Spleen (tissue), 3 donors: ENCODE results near the gene LAMC2.

ENCODE experiments used
- POLR2A ChIP-seq, 3 donors: fragments of 450-650 bp; IDR thresholded peaks; one replicate each; pipeline ENCODE4 v1.5.1; 2017; ENCODE audit warnings: antibody characterized with exemption in 3 of 3, mild to moderate bottlenecking in 1 of 3
- POLR2AphosphoS5 ChIP-seq, 3 donors: sonication (generic); formaldehyde crosslinking; IDR thresholded peaks; one replicate each; pipeline ENCODE4 v1.5.1; 2017; ENCODE audit warnings: antibody characterized with exemption in 3 of 3

GRCh38 chr1:183288583-183288982 is 102.5 kb downstream of the LAMC2 start:
- TF ChIP-seq POLR2AphosphoS5 (IDR thresholded peaks at IDR 0.05) (no peak), POLR2A (IDR thresholded peaks at IDR 0.05) (no peak)
